Mesenteric fat pad (tissue), 1 donor: ENCODE data around the gene CTLA4. TPM values are rescaled to one million over a fixed set of nuclear protein-coding genes. Genes with fewer than 3 reads are reported as not detected.
"Not testable (repeated sequence)": the region's sequence is repeated elsewhere in the genome, so short reads cannot be mapped to it uniquely, and the experiment has no call there.

ENCODE experiments used
- DNase-seq: peaks from one replicate; pipeline ENCODE4 v3.0.0-alpha.2; 2020; ENCODE audit warnings: low spot score
- total RNA-seq: library from RNA; stranded (reverse); fragmentation: NEBNext Ultra II Directional; extraction: Animal tissue kit (Norgen Biotek cat#: 25700); gene quantifications from one replicate; pipeline ENCODE4 v1.2.1, GENCODE V29; 2021
- donor health status: DM: yes; HTN: yes; CAD: no.

The CTLA4 gene
- total RNA-seq, 1 donor from 2014 or later: 0.64 TPM

- no peak for DNase-seq
Measured at GRCh38 chr2:203857656-203858055, 9.9 kb upstream of the CTLA4 start.

- DNase-seq: no peak
Measured at GRCh38 chr2:203858176-203858575, 9.4 kb upstream of the CTLA4 start.

GRCh38 chr2:203859030-203859789 lies 8.4 kb upstream of the CTLA4 start:
- DNase-seq: no peak

DNA sequence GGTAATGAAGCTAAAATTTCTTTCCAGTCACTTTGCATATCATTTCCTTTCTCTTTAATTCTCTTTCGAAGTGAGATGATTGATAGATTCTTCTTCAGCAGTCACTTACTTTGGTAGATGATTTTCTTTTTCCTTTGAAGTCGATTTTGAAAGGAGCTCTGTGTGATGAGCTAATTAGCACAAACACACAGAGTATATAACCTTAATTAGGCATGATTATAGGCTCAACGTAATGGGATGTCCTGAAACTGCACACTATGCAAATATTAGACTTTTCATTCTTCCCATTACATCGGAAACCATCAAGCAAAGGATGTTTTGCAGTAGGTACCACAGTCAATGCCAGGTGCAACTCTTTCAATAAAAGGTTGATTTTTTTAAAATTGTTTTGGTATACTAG lies 6.4 kb upstream of the CTLA4 start:
- no peak for DNase-seq

DNA sequence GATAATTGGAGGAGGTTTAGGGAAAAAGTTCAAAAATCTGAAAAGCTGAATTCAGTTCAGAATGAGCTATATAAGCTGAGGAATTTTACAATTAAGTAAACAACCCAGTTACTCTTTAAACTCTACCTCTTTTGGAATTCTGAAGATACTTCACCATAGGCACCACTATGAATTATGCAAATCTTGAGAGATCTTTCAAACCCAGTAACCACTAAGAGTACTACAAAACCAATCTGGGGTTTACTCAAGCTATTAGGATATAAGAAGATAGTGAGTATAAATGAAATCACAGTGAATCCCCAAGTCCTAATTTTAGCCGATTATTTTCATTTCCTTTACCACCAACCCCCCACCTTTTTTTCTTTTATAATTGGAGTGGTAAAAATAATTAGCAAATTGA lies 6.0 kb upstream of the CTLA4 start:
- DNase-seq: no peak

GRCh38 chr2:203869223-203870042 lies 1.9 kb downstream of the CTLA4 start:
- no peak for DNase-seq

DNA sequence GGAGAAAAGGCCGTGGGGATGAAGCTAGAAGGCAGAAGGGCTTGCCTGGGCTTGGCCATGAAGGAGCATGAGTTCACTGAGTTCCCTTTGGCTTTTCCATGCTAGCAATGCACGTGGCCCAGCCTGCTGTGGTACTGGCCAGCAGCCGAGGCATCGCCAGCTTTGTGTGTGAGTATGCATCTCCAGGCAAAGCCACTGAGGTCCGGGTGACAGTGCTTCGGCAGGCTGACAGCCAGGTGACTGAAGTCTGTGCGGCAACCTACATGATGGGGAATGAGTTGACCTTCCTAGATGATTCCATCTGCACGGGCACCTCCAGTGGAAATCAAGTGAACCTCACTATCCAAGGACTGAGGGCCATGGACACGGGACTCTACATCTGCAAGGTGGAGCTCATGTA lies 2.9 kb downstream of the CTLA4 start:
- no peak for DNase-seq

DNA sequence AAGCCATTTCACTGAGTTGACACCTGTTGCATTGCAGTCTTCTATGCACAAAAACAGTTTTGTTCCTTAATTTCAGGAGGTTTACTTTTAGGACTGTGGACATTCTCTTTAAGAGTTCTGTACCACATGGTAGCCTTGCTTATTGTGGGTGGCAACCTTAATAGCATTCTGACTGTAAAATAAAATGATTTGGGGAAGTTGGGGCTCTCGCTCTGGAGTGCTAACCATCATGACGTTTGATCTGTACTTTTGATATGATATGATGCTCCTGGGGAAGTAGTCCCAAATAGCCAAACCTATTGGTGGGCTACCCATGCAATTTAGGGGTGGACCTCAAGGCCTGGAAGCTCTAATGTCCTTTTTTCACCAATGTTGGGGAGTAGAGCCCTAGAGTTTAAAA lies 3.4 kb downstream of the CTLA4 start:
- DNase-seq: no peak

GRCh38 chr2:203871371-203871983 lies 3.9 kb downstream of the CTLA4 start:
- no peak for DNase-seq

GRCh38 chr2:203873461-203873860 lies 5.9 kb downstream of the CTLA4 start:
- no peak for DNase-seq

DNA sequence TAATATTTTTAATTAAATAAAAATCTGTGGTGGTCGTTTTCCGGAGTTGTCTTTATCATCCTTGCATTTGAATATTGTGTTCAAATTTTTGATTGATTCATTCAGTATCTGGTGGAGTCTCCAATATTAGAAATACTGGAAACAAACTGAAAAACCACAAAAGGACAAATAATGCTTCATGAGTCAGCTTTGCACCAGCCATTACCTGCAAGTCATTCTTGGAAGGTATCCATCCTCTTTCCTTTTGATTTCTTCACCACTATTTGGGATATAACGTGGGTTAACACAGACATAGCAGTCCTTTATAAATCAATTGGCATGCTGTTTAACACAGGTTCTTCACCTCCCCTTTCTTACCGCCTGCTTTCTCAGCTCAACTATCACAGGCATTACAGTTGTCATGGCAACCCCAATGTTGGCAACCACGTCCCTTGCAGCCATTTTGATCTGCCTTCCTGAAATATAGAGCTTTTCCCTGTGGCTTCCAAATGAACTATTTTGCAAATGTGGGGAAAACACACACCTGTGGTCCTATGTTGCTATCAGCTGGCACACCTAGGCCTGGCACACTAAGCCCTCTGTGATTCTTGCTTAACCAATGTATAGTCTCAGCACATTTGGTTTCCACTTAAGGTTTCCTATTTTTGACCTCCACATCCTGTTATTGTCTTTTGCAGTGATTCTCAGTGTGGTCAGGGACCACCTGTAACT lies 6.5 kb downstream of the CTLA4 start:
- DNase-seq: no peak

GRCh38 chr2:203875471-203875870 lies 7.9 kb downstream of the CTLA4 start:
- no peak for DNase-seq

DNA sequence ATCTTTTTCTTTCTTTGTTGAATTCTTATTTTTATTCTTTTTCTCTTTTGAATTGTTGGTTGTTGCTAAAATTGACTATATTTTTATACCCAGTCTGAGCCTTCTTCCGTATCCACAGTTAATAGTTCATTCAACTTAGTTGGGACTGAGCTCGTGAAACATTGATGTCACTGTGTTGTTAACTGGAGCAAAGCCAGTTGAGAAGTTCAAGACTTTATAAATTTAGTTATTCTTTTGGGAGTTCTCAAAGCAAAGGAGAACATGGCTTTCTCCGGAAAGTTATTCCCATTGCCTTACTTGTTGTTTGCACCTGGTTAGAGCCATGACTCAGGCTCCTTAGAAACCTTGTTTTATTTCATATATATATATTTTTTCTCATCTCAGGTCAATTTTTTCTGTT lies 8.8 kb downstream of the CTLA4 start:
- no peak for DNase-seq

GRCh38 chr2:203878063-203878462 lies 10.5 kb downstream of the CTLA4 start:
- no peak for DNase-seq

DNA sequence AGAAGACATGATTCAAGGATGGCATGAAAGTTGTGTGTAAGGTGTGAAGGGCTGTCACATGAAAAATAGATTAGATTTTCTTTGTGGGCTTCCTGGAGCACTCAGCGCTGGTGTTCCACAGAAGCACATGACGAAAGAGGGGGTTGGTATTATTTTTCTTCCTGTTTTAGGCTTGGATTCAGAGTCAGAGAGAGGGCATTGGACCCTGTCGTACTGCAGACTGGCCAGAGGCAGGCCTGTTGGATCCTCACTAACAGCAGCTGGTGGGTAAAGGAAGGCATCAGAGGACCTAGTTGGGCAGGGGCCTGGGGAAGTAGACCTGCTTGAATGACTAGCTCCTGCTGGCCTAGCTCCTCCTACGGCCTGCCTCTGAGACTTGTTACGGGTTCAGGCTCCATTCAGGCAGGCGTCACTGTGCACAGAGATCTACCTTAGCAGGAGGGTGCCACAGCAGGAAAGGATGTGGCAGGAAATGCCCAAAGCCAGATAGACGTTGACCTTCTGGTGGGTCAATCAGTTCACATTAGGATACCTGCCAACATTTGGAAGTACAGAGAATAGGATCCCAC lies 13.1 kb downstream of the CTLA4 start:
- DNase-seq: no peak

- DNase-seq: not testable (repeated sequence)
Measured at GRCh38 chr2:203881185-203881584, 13.6 kb downstream of the CTLA4 start.

GRCh38 chr2:203882551-203882950 lies 15.0 kb downstream of the CTLA4 start:
- DNase-seq: no peak

- DNase-seq: no peak
Measured at GRCh38 chr2:203886661-203887151, 19.1 kb downstream of the CTLA4 start.

DNA sequence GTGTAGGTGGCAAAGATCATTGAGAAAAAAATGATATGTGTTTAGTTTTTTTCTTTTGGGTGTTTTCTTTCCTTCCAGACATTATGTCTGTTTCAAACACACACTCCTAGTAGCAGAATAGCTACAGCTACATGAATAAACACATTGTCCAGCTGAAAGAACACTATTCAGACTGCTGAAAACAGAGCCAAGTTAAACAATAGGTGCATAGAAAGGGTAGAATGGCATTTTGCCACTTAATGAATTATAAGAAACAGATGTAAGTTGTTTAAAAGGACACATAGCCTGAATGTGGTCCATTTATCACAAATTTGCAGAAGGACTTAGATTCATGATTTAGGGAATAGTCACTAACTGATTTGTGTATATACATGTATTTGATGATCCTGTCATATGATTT lies 20.1 kb downstream of the CTLA4 start:
- no peak for DNase-seq

GRCh38 chr2:203889542-203889941 lies 22.0 kb downstream of the CTLA4 start:
- no peak for DNase-seq

DNA sequence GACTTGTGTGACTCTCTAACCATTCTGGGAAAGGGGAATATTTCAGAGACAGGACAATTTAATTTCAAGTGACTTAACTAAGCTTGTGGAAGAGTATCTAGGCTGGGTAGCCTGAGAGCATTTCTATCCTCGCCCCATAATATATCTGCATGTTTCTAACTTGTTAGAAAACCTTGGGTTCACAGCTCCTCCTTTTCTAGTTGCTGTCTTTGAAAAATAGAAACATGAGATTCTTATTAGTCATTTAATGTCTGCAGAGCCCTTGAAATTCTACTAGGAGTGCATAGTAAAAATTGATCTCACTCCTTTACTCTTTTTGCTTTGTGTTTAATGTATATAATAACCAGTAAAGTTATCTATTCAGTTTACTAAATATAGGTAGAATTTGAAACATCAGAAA lies 22.4 kb downstream of the CTLA4 start:
- DNase-seq: no peak
